ENCODE results near the gene AGAP1. TPM values are rescaled to one million over a fixed set of nuclear protein-coding genes. Genes with fewer than 3 reads are reported as not detected.

Gene AGAP1
- total RNA-seq, 2 experiments from 2014 or later = not detected

GRCh38 chr2:235911125-235911524 is 417.3 kb downstream of the AGAP1 start:
- Histone ChIP-seq H2AFZ (ENCODE audit: low read length) (no peak overlapping the region), H3K79me2 (ENCODE audit: insufficient read depth, low read depth, low read length) (no peaks in the 10 kb centered on the region), H3K27ac (ENCODE audit: low read depth, low read length, poor library complexity, severe bottlenecking) (no peak overlapping the region), H3K4me3 (ENCODE audit: low read depth, low read length, poor library complexity, severe bottlenecking) (no peak overlapping the region), H3K9me2 (ENCODE audit: insufficient read depth, low read length) (no peaks in the 10 kb centered on the region), H4K20me1 (ENCODE audit: insufficient read depth, low read length) (no peaks in the 10 kb centered on the region), H3K36me3 (ENCODE audit: insufficient read depth, low read length) (no peaks in the 10 kb centered on the region), H3K4me1 (ENCODE audit: insufficient read depth, low read length, poor library complexity, severe bottlenecking) (peaks cover 10% of the 10 kb centered on the region), H3K9me3 (ENCODE audit: low read length) (no peaks in the 10 kb centered on the region), H3K4me2 (ENCODE audit: low read length) (no peak overlapping the region)
- no peak for TF ChIP-seq EZH2phosphoT487 (IDR thresholded peaks at IDR 0.05; ENCODE audit: borderline replicate concordance, low read depth, low read length)
- no peak for TF ChIP-seq CTCF (conservative IDR thresholded peaks at IDR 0.05; ENCODE audit: low read length)
- ChIA-PET CTCF (ENCODE audit: unreplicated experiment) (no interaction called here), POLR2A (no interaction called here)
- no peak for DNase-seq (ENCODE audit: low spot score)
- intact Hi-C loops (cut with micrococcal nuclease; ENCODE audit: unreplicated experiment) = no loop called here
- BruUV-seq (replicated peaks) = no TSS peak

DNA sequence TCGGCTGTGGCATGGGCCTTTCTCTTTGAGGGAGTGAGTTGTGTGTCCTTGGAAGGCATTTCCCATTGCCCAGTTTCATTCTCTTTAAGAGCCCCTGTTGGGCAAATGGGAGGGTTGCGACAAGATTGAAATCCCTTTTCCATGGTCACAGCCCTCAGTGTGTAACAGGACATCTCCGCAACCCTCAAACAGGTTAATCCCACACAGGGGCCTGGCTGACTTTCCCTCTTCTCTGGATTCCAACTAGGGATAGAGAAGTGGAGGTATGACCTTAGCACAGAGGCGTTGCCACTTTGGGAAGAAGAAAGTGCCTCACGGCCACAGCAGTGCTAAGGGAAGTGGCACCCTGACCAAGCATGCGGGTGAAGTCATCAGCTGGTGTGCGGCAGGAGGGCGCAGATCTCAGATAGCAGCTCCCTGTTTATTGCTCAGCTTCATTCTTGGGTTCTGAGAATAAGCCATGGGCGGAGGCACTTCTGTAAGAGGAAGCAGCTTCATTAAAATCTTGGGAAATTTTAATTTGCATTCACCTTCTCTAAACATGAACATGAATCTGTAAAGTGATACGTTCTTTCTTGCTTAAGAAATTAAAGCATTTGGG is 417.9 kb downstream of the AGAP1 start:
- H3K9me2 ChIP-seq (ENCODE audit: insufficient read depth, low read length) = no peaks in the 10 kb centered on the region
- H3K4me2 ChIP-seq (ENCODE audit: low read length) = no peak overlapping the region
- H4K20me1 ChIP-seq (ENCODE audit: insufficient read depth, low read length) = no peaks in the 10 kb centered on the region
- no TSS peak for BruUV-seq (replicated peaks)
- H3K36me3 ChIP-seq (ENCODE audit: insufficient read depth, low read length) = no peaks in the 10 kb centered on the region
- no peak for DNase-seq (ENCODE audit: low spot score)
- H2AFZ ChIP-seq (ENCODE audit: low read length) = no peak overlapping the region
- peaks cover 10% of the 10 kb centered on the region for H3K4me1 ChIP-seq (ENCODE audit: insufficient read depth, low read length, poor library complexity, severe bottlenecking)
- H3K4me3 ChIP-seq (ENCODE audit: low read depth, low read length, poor library complexity, severe bottlenecking) = no peak overlapping the region
- no peaks in the 10 kb centered on the region for H3K9me3 ChIP-seq (ENCODE audit: low read length)
- TF ChIP-seq CTCF (conservative IDR thresholded peaks at IDR 0.05; ENCODE audit: low read length) = no peak
- TF ChIP-seq EZH2phosphoT487 (IDR thresholded peaks at IDR 0.05; ENCODE audit: borderline replicate concordance, low read depth, low read length) = no peak
- intact Hi-C loops (cut with micrococcal nuclease; ENCODE audit: unreplicated experiment) = no loop called here
- CTCF ChIA-PET (ENCODE audit: unreplicated experiment) = no interaction called here
- POLR2A ChIA-PET = no interaction called here
- H3K27ac ChIP-seq (ENCODE audit: low read depth, low read length, poor library complexity, severe bottlenecking) = no peak overlapping the region
- no peaks in the 10 kb centered on the region for H3K79me2 ChIP-seq (ENCODE audit: insufficient read depth, low read depth, low read length)

DNA sequence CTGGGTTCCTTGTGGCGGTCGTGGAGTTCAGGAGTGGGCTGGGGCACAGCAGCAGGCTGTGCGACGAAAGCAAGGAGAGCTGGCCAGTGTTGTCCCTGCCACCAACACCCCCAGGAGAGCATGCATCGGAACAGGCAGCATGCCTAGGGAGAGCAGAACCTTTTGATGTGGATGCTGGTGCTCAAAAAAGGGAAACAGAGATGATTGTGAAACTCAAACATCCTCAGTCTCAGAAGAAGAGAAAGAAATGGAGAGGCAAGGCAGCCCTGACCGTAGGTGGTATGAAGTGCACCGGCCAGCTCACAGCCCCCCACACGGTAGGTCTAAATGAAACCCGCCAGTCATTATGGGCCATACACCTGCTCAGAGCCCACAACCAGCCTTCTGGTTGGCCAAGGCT is 420.9 kb downstream of the AGAP1 start:
- Histone ChIP-seq H3K27ac (ENCODE audit: low read depth, low read length, poor library complexity, severe bottlenecking) (no peak overlapping the region), H2AFZ (ENCODE audit: low read length) (no peak overlapping the region), H3K36me3 (ENCODE audit: insufficient read depth, low read length) (no peaks in the 10 kb centered on the region), H4K20me1 (ENCODE audit: insufficient read depth, low read length) (no peaks in the 10 kb centered on the region), H3K4me2 (ENCODE audit: low read length) (no peak overlapping the region), H3K9me3 (ENCODE audit: low read length) (no peaks in the 10 kb centered on the region), H3K79me2 (ENCODE audit: insufficient read depth, low read depth, low read length) (no peaks in the 10 kb centered on the region), H3K4me3 (ENCODE audit: low read depth, low read length, poor library complexity, severe bottlenecking) (no peak overlapping the region), H3K4me1 (ENCODE audit: insufficient read depth, low read length, poor library complexity, severe bottlenecking) (no peaks in the 10 kb centered on the region), H3K9me2 (ENCODE audit: insufficient read depth, low read length) (no peaks in the 10 kb centered on the region)
- BruUV-seq (replicated peaks) = no TSS peak
- intact Hi-C loops (cut with micrococcal nuclease; ENCODE audit: unreplicated experiment) = no loop called here
- ChIA-PET POLR2A (no interaction called here), CTCF (ENCODE audit: unreplicated experiment) (interaction anchor here (0.6 kb wide), 1 partner anchor 401 kb away, joined by 3 read pairs; no protein-coding TSS in a partner anchor)
- TF ChIP-seq CTCF (conservative IDR thresholded peaks at IDR 0.05; ENCODE audit: low read length) (no peak), EZH2phosphoT487 (IDR thresholded peaks at IDR 0.05; ENCODE audit: borderline replicate concordance, low read depth, low read length) (no peak)
- DNase-seq (ENCODE audit: low spot score) = no peak

All from OCI-LY7 (cell line).